Hepatocyte (in vitro differentiated cells): ENCODE results near the gene CNPY4. TPM values are rescaled to one million over a fixed set of nuclear protein-coding genes. Genes with fewer than 3 reads are reported as not detected.

Experiments used
- DNase-seq: peaks from one replicate; pipeline ENCODE4 v3.0.0-alpha.2; 2016; ENCODE audit warnings: low spot score
- H2AFZ ChIP-seq: fragments of 200-600 bp; sonication (generic); 2 replicates; pipeline ENCODE4 v1.6.0; 2016; ENCODE audit warnings: antibody characterized with exemption, mild to moderate bottlenecking
- H3K27ac ChIP-seq: fragments of 200-600 bp; sonication (generic); 2 replicates; pipeline ENCODE4 v1.5.1; 2016; ENCODE audit warnings: mild to moderate bottlenecking
- H3K27me3 ChIP-seq: fragments of 200-600 bp; sonication (generic); 2 replicates; pipeline ENCODE4 v1.6.1; 2016
- H3K36me3 ChIP-seq: fragments of 200-600 bp; sonication (generic); replicated peaks from 2 replicates; pipeline ENCODE4 v1.5.1; 2016; ENCODE audit warnings: low read depth; ENCODE audit not compliant: insufficient read depth
- H3K4me1 ChIP-seq: fragments of 200-600 bp; sonication (generic); 2 replicates; pipeline ENCODE4 v1.5.1; 2016; ENCODE audit warnings: mild to moderate bottlenecking, moderate library complexity; ENCODE audit not compliant: insufficient read depth
- H3K4me2 ChIP-seq: fragments of 200-600 bp; sonication (generic); 2 replicates; pipeline ENCODE4 v1.6.0; 2016
- H3K4me3 ChIP-seq: fragments of 200-600 bp; sonication (generic); 2 replicates; pipeline ENCODE4 v1.5.1; 2016; ENCODE audit warnings: mild to moderate bottlenecking
- H3K79me2 ChIP-seq: fragments of 200-600 bp; sonication (generic); 2 replicates; pipeline ENCODE4 v1.6.0; 2017; ENCODE audit warnings: mild to moderate bottlenecking
- H3K9me2 ChIP-seq: fragments of 200-600 bp; sonication (generic); replicated peaks from 2 replicates; pipeline ENCODE4 v1.6.0; 2017; ENCODE audit warnings: mild to moderate bottlenecking; ENCODE audit not compliant: insufficient read depth
- H3K9me3 ChIP-seq: fragments of 200-600 bp; sonication (generic); 2 replicates; pipeline ENCODE4 v1.5.1; 2016; ENCODE audit warnings: low read depth, mild to moderate bottlenecking
- H4K20me1 ChIP-seq: fragments of 200-600 bp; sonication (generic); 2 replicates; pipeline ENCODE4 v1.6.0; 2016; ENCODE audit warnings: mild to moderate bottlenecking; ENCODE audit not compliant: insufficient read depth, poor library complexity, severe bottlenecking
- CTCF ChIP-seq: fragments of 200-600 bp; sonication (generic); IDR thresholded peaks from 2 replicates; pipeline ENCODE4 v1.5.1; 2016; ENCODE audit warnings: antibody characterized with exemption, mild to moderate bottlenecking; ENCODE audit not compliant: poor library complexity
- EZH2 ChIP-seq: fragments of 200-600 bp; sonication (generic); IDR thresholded peaks from 2 replicates; pipeline ENCODE4 v1.6.1; 2016; ENCODE audit warnings: antibody characterized with exemption, mild to moderate bottlenecking, borderline replicate concordance
- EZH2phosphoT487 ChIP-seq: fragments of 200-600 bp; sonication (generic); IDR thresholded peaks from one replicate; pipeline ENCODE4 v1.6.1; 2018; ENCODE audit warnings: antibody characterized with exemption, mild to moderate bottlenecking, low read depth, moderate library complexity; ENCODE audit not compliant: unreplicated experiment, severe bottlenecking
- WGBS: methylation state at CpG from one replicate; pipeline ENCODE4 v1.1.6; 2016; ENCODE audit warnings: low lambda C conversion rate; ENCODE audit errors: missing lambda C conversion rate; 5-methylcytosine and 5-hydroxymethylcytosine counted together
- polyA plus RNA-seq: library from polyadenylated mRNA; unstranded; fragments of >200 nt; fragmentation: Nextera tagmentation; extraction: Ambion mirVana; gene quantifications from 2 replicates; pipeline ENCODE4 v1.2.1, GENCODE V29; 2016
- total RNA-seq: library from RNA; depleted of rRNA; stranded (reverse); fragments of >200 nt; gene quantifications from 2 replicates; pipeline ENCODE4 v1.2.3, GENCODE V29; 2014

The CNPY4 gene
- total and polyA plus RNA-seq, 2 experiments from 2014 or later = 27.4 to 28.1 TPM

DNA sequence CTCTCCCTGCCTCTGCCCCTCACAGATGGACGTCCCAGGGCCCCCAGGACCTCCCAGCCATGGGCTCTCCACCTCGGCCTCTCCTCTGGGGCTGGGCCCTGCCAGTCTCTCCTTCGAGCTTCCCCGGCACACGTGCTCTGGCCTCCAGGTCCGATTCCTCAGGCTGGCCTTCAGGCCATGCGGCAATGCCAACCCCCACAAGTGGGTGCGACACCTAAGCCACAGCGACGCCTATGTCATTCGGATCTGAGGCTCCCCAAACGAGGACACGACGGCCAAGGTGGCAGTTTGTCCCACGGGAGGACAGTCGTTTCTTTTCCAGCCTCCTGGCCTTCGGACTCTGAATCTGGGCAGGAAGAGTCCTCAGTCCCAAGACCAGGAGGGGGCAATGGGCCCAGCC, 12.8 kb upstream of the CNPY4 start:
- H3K4me3 ChIP-seq = no peak overlapping the region
- DNase-seq = no peak
- no peaks in the 10 kb centered on the region for H3K36me3 ChIP-seq
- H3K9me2 ChIP-seq = no peaks in the 10 kb centered on the region
- no peak overlapping the region for H3K27ac ChIP-seq
- H2AFZ ChIP-seq = no peak overlapping the region
- H3K4me1 ChIP-seq = no peaks in the 10 kb centered on the region
- WGBS = 94% methylated on average over 15 of the region's 17 CpGs
- no peak for TF ChIP-seq CTCF
- no peak for TF ChIP-seq EZH2phosphoT487
- no peak for TF ChIP-seq EZH2
- H3K27me3 ChIP-seq = no peaks in the 10 kb centered on the region
- H3K79me2 ChIP-seq = peaks cover 9% of the 10 kb centered on the region
- no peak overlapping the region for H3K4me2 ChIP-seq
- H3K9me3 ChIP-seq = no peaks in the 10 kb centered on the region
- no peaks in the 10 kb centered on the region for H4K20me1 ChIP-seq

GRCh38 chr7:100107125-100107737, 12.2 kb upstream of the CNPY4 start:
- Histone ChIP-seq H3K9me2 (no peaks in the 10 kb centered on the region), H3K36me3 (no peaks in the 10 kb centered on the region)
- DNase-seq = no peak

DNA sequence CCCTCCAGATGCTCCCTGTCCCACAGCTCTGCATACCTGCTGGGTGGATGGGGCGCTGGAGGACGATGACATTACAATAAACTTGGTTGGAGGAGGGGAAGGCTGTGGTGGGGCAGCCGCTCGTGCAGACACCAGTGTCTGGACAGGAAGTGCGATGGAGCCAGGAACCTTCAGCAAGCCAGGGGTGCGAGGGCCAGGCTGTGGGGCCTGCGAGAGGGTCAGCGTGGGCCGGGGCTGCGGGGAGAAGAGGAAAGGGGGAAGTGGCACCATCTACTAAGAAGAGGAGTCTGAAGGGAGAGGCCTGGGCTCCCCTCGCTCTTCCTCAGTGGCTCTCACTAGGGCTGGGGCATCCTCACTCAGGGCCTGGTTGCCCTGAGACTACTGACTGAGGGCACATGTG, 11.5 kb upstream of the CNPY4 start:
- no peak overlapping the region for H2AFZ ChIP-seq
- H3K27ac ChIP-seq = no peak overlapping the region
- 85% methylated on average over 6 of the region's 11 CpGs for WGBS
- H4K20me1 ChIP-seq = no peaks in the 10 kb centered on the region
- no peak overlapping the region for H3K4me3 ChIP-seq
- no peaks in the 10 kb centered on the region for H3K27me3 ChIP-seq
- no peaks in the 10 kb centered on the region for H3K9me2 ChIP-seq
- TF ChIP-seq EZH2 (no peak), EZH2phosphoT487 (no peak), CTCF (no peak)
- H3K4me2 ChIP-seq = no peak overlapping the region
- DNase-seq = no peak
- peaks cover 2% of the 10 kb centered on the region for H3K79me2 ChIP-seq
- no peaks in the 10 kb centered on the region for H3K9me3 ChIP-seq
- no peaks in the 10 kb centered on the region for H3K4me1 ChIP-seq
- H3K36me3 ChIP-seq = no peaks in the 10 kb centered on the region

More at GRCh38 chr7:100107125-100107737, 12.2 kb upstream of the CNPY4 start:
- no peak overlapping the region for H3K27ac ChIP-seq
- no peaks in the 10 kb centered on the region for H3K27me3 ChIP-seq
- no peak overlapping the region for H3K4me3 ChIP-seq
- no peaks in the 10 kb centered on the region for H3K4me1 ChIP-seq
- no peaks in the 10 kb centered on the region for H3K9me3 ChIP-seq
- no peak overlapping the region for H3K4me2 ChIP-seq
- H4K20me1 ChIP-seq = no peaks in the 10 kb centered on the region
- TF ChIP-seq CTCF = no peak
- TF ChIP-seq EZH2phosphoT487 = no peak
- TF ChIP-seq EZH2 = no peak
- H2AFZ ChIP-seq = no peak overlapping the region
- peaks cover 9% of the 10 kb centered on the region for H3K79me2 ChIP-seq
- 95% methylated on average over 23 of the region's 25 CpGs for WGBS
